Measurements from ENCODE around the gene ETV6. TPM values are rescaled to one million over a fixed set of nuclear protein-coding genes. Genes with fewer than 3 reads are reported as not detected.
"Not testable (repeated sequence)": the region's sequence is repeated elsewhere in the genome, so short reads cannot be mapped to it uniquely, and the experiment has no call there.

Gene ETV6
- total RNA-seq, 1 donor from 2014 or later = 11.9 TPM

GRCh38 chr12:11669348-11669747, 19.9 kb downstream of the ETV6 start:
- DNase-seq = no peak

GRCh38 chr12:11672256-11673191, 23.1 kb downstream of the ETV6 start:
- no peak for DNase-seq

- no peak for DNase-seq
Observed at GRCh38 chr12:11673666-11674461, 24.4 kb downstream of the ETV6 start.

- no peak for DNase-seq
Observed at GRCh38 chr12:11674894-11675390, 25.5 kb downstream of the ETV6 start.

GRCh38 chr12:11676052-11676451, 26.6 kb downstream of the ETV6 start:
- DNase-seq = no peak

GRCh38 chr12:11677093-11677492, 27.6 kb downstream of the ETV6 start:
- no peak for DNase-seq

GRCh38 chr12:11677752-11678151, 28.3 kb downstream of the ETV6 start:
- DNase-seq = no peak

GRCh38 chr12:11678781-11679180, 29.3 kb downstream of the ETV6 start:
- no peak for DNase-seq

- no peak for DNase-seq
Observed at GRCh38 chr12:11681207-11681606, 31.7 kb downstream of the ETV6 start.

- DNase-seq = not testable (repeated sequence)
Observed at GRCh38 chr12:11681695-11682094, 32.2 kb downstream of the ETV6 start.

GRCh38 chr12:11684393-11684792, 34.9 kb downstream of the ETV6 start:
- no peak for DNase-seq

- DNase-seq = no peak
Observed at GRCh38 chr12:11684811-11685210, 35.3 kb downstream of the ETV6 start.

- DNase-seq = no peak
Observed at GRCh38 chr12:11685316-11685715, 35.8 kb downstream of the ETV6 start.

GRCh38 chr12:11685716-11686115, 36.2 kb downstream of the ETV6 start:
- no peak for DNase-seq

- DNase-seq = no peak
Observed at GRCh38 chr12:11686120-11686519, 36.6 kb downstream of the ETV6 start.

- peak; percentile 45 for DNase-seq
Observed at GRCh38 chr12:11687528-11687927, 38.1 kb downstream of the ETV6 start.

- no peak for DNase-seq
Observed at GRCh38 chr12:11688379-11688778, 38.9 kb downstream of the ETV6 start.

- DNase-seq = no peak
Observed at GRCh38 chr12:11688831-11689230, 39.4 kb downstream of the ETV6 start.

GRCh38 chr12:11689591-11690186, 40.2 kb downstream of the ETV6 start:
- no peak for DNase-seq

GRCh38 chr12:11693067-11693466, 43.6 kb downstream of the ETV6 start:
- no peak for DNase-seq

- DNase-seq = no peak
Observed at GRCh38 chr12:11693601-11694000, 44.1 kb downstream of the ETV6 start.

- DNase-seq = no peak
Observed at GRCh38 chr12:11694528-11694927, 45.1 kb downstream of the ETV6 start.

- DNase-seq = no peak
Observed at GRCh38 chr12:11695321-11695720, 45.8 kb downstream of the ETV6 start.
